HEK293 (cell line): ENCODE results near the gene HTR1E.

Experiments used
- ATF2 ChIP-seq: fragments of 450-650 bp; formaldehyde crosslinking; IDR thresholded peaks from 2 replicates; pipeline ENCODE4 v1.5.1; 2016; ENCODE audit warnings: missing biosample characterization, missing genetic modification characterization, low read depth
- CTCF ChIP-seq: fragments of 450-650 bp; formaldehyde crosslinking; IDR thresholded peaks from 2 replicates; pipeline ENCODE4 v1.5.1; 2016; ENCODE audit warnings: missing biosample characterization, missing genetic modification characterization
- KLF7 ChIP-seq: fragments of 450-650 bp; formaldehyde crosslinking; IDR thresholded peaks from 2 replicates; pipeline ENCODE4 v1.5.1; 2016; ENCODE audit warnings: missing biosample characterization, missing genetic modification characterization, borderline replicate concordance
- MEIS1 ChIP-seq: sonication (generic); formaldehyde crosslinking; IDR thresholded peaks from 2 replicates; pipeline ENCODE4 v1.8.1; 2022; ENCODE audit warnings: missing genetic modification reagents, mild to moderate bottlenecking, borderline replicate concordance
- PRDM6 ChIP-seq: fragments of 450-650 bp; formaldehyde crosslinking; IDR thresholded peaks from 2 replicates; pipeline ENCODE4 v1.5.1; 2017; ENCODE audit warnings: missing biosample characterization, missing genetic modification characterization
- YY1 ChIP-seq: fragments of 450-650 bp; formaldehyde crosslinking; IDR thresholded peaks from 2 replicates; pipeline ENCODE4 v1.5.1; 2018; ENCODE audit warnings: missing biosample characterization, missing genetic modification characterization
- ZBTB17 ChIP-seq: fragments of 450-650 bp; formaldehyde crosslinking; IDR thresholded peaks from 2 replicates; pipeline ENCODE4 v1.5.1; 2016; ENCODE audit warnings: missing biosample characterization, missing genetic modification characterization
- ZBTB26 ChIP-seq: fragments of 450-650 bp; formaldehyde crosslinking; optimal IDR thresholded peaks from 2 replicates; pipeline ENCODE3; 2016; ENCODE audit warnings: missing biosample characterization, mild to moderate bottlenecking, missing genetic modification characterization
- ZBTB7A ChIP-seq: fragments of 450-650 bp; formaldehyde crosslinking; IDR thresholded peaks from 2 replicates; pipeline ENCODE4 v1.5.1; 2016; ENCODE audit warnings: low read depth, missing biosample characterization, missing genetic modification characterization
- ZBTB8A ChIP-seq: fragments of 450-650 bp; formaldehyde crosslinking; IDR thresholded peaks from 2 replicates; pipeline ENCODE4 v1.5.1; 2016; ENCODE audit warnings: missing biosample characterization, missing genetic modification characterization
- ZNF292 ChIP-seq: fragments of 450-650 bp; formaldehyde crosslinking; IDR thresholded peaks from 2 replicates; pipeline ENCODE4 v1.5.1; 2016; ENCODE audit warnings: low read depth, missing biosample characterization, missing genetic modification characterization, borderline replicate concordance
- ZNF48 ChIP-seq: fragments of 450-650 bp; formaldehyde crosslinking; IDR thresholded peaks from 2 replicates; pipeline ENCODE4 v1.5.1; 2016; ENCODE audit warnings: missing biosample characterization, missing genetic modification characterization

GRCh38 chr6:86942769-86943516 lies 5.6 kb downstream of the HTR1E start:
- TF ChIP-seq ZBTB7A (no peak), CTCF (tag by site-specific recombination) (no peak), ZBTB26 (tag by site-specific recombination) (no peak), ZNF48 (tag by site-specific recombination) (no peak), ZBTB8A (tag by site-specific recombination) (no peak), ZNF292 (tag by site-specific recombination) (no peak), PRDM6 (tag by site-specific recombination) (no peak), MEIS1 (CRISPR knock-in tag) (no peak), ZBTB17 (no peak), ATF2 (tag by site-specific recombination) (no peak), YY1 (tag by site-specific recombination) (no peak), KLF7 (tag by site-specific recombination) (no peak)
